Measurements from ENCODE around the gene MTUS2.

Gene MTUS2

GRCh38 chr13:29508130-29508875 is 688.2 kb downstream of the MTUS2 start:
- DNase-seq (ENCODE audit: low spot score), result peak; percentile 86

DNA sequence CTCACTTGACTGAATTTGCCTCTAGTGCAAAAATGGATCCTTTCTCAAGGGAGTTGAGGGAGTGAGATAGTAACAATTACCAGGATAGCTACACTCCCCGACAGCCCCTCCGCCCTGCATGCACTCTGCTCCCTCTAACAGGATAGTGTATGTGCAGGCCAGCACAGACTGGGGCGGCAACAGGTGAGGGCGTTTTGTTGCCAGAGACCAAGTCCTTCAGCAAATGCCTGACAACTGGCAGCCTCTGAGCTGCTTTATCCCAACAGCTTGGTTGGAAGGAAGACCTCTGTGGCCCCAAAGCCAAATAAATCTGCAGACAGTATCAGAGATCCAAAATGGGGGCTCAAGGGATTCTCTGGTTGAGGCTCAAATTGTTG is 688.7 kb downstream of the MTUS2 start:
- DNase-seq (ENCODE audit: low spot score), result no peak

- peak; percentile 35 for DNase-seq (ENCODE audit: low spot score)
These were observed 690.0 kb downstream of the MTUS2 start for GRCh38 chr13:29509999-29510589.

- no peak for DNase-seq (ENCODE audit: low spot score)
These were observed 690.5 kb downstream of the MTUS2 start for GRCh38 chr13:29510651-29511084.

- no peak for DNase-seq (ENCODE audit: low spot score)
These were observed 691.1 kb downstream of the MTUS2 start for GRCh38 chr13:29511106-29511796.

- no peak for DNase-seq (ENCODE audit: low spot score)
These were observed 691.8 kb downstream of the MTUS2 start for GRCh38 chr13:29511980-29512379.

GRCh38 chr13:29513002-29513980 is 693.2 kb downstream of the MTUS2 start:
- no peak for DNase-seq (ENCODE audit: low spot score)

GRCh38 chr13:29513981-29514719 is 694.0 kb downstream of the MTUS2 start:
- no peak for DNase-seq (ENCODE audit: low spot score)

DNA sequence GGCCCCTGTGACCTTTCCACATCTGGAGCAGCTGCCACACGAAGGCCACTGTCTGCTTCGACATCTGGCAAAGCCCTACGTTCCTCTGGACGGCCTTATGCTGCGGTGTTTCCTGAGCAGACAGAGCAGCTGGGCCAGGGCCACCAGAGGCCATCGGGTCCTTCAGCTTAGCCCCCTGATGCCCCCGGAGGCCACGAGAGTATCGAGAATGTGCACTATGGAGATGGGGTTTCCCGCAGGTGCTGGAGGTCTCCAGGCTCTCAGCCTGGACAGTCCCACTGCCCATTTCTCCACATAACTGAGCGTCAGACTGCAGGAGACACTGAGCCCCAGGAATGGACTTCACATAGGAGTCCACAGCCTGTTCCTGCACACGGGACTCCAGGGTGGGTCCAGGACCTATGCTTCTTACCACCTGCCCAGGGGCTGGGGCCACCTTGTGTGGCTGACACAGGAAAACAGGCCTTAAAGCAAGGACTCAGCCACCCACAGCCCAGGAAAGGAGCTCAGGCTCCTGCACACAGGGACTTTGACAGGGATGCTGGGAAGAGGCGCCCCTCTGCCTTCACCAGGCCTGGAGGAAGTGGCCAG is 694.7 kb downstream of the MTUS2 start:
- DNase-seq (ENCODE audit: low spot score), result no peak

DNA sequence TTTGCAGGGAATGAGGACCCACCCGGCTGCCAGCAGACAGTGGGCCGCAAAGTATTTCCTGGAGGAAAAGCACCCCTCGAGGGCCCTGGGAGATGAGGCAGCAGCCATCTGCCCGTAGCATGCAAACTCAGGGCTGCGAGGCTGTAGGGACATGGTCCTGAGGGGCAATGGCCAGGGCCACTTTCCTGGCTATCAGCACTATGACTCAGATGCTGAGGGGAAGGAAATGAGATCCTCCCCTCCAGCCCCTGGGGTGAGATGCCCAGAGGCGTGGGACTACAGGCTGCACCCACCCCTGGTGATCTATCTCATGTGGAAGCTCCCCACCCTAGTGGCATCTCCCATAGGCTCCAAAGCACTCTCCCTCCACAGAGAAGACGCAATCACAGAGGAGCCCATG is 695.2 kb downstream of the MTUS2 start:
- no peak for DNase-seq (ENCODE audit: low spot score)

DNA sequence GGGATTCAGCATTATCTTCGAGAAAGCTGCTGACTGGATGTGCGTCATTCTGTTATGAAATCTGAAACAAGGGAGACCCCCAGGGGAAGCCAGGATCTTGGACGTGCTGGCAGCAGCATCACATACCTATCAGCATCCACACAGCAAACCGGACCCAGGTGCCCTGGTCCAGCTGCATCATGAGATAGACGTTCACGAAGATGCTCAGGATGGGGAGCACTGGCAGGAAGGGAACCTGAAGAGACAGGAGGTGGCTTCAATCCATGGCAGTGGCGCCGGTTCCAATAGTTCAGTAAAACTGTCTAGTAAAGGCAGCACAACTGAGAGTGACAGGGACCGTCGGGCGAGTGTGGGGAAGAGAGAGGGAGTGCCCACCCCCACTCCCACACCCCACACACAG is 695.9 kb downstream of the MTUS2 start:
- DNase-seq (ENCODE audit: low spot score), result no peak

DNA sequence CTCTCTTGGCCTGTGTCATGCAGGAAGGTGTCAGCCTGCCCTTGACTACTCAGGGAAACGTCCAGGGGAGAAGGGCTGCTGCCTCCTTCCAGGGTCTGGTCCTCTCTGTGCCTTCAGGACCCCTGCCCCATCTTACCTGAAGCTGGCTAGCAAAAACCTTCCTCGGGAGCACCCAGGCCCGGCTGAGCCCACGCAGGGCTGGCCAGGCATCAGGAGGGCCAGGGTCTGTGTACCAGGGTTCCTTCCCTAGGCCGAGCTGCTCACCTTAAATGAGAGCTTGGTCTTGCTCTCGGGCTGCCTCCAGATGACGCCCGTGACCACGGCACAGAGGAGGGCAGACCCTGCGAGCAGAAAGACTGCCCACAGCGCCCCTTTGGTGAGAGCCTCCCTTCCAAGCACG is 696.7 kb downstream of the MTUS2 start:
- DNase-seq (ENCODE audit: low spot score), result no peak

DNA sequence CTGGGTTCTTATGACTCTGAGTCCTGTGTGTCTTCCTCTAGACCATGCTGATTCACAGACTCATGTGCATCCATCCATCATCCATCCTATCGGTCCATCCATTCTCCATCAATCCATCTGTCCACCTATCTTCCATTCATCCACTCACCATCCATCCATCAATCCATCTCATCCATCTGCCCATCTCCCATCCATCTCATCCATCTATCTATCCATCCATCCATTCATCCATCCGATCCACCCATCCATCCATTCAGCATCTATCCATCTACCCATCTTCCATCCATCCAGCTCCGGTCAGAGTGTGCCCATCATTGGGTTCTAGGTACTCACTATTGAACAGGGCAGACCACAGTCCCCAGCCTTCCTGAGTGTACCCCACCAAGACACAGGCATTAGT is 699.8 kb downstream of the MTUS2 start:
- no peak for DNase-seq (ENCODE audit: low spot score)

GRCh38 chr13:29520671-29521070 is 700.5 kb downstream of the MTUS2 start:
- DNase-seq (ENCODE audit: low spot score), result no peak

DNA sequence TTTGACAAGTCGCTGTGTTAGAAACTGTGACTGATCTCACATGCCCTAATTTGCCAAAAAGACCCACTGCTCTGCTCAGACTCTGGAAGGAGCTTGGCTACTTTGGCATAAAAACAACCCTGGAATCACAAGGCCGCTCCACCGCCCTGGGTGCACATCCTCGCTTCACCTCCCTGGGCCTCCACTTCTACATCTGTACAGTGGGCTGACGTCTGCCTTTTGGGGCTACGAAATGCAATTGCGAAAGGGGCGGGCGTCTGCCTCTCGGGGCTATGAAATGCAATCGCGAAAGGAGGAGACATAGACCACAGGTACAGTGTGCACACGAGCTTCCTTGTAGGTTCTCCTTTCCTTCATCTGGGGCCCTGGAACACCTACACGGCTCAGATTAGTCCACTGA is 701.2 kb downstream of the MTUS2 start:
- DNase-seq (ENCODE audit: low spot score), result no peak

- DNase-seq (ENCODE audit: low spot score), result no peak
These were observed 702.0 kb downstream of the MTUS2 start for GRCh38 chr13:29522044-29522685.

DNA sequence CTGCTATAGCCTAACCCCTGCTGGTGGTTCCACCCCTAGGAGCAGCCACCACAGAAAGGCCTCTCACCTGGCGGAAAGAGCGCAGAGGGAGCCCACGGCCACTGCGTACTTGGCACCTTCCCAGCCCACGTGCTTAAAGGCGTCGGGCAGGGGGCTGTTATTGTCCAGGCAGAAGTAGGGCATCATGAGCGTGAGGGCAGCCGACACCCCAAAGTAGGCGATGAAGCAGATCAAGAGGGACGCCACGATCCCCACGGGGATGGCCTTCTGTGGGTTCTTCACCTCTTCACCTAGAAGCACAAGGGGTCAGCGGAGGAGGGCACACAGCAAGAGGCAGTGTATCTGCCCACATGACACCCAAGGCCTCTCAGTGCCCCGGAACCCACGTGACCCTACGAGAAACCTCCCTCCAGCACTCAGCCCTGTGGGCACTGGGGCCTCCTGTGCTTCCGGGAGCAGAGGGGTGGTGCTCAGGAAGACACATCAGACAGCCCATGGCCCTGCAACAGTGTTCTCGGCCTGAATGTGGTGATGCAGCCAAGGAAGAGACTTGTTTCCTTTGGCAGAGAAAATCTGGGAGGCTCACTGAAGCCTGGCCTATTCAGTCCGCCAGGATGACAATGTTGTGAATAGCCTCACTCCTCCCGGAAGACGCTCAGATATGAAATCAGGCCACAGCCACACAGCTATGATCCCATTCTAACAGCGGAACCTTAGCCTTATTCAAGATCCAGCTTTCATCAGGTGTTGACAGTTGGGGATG is 703.2 kb downstream of the MTUS2 start:
- DNase-seq (ENCODE audit: low spot score), result no peak

DNA sequence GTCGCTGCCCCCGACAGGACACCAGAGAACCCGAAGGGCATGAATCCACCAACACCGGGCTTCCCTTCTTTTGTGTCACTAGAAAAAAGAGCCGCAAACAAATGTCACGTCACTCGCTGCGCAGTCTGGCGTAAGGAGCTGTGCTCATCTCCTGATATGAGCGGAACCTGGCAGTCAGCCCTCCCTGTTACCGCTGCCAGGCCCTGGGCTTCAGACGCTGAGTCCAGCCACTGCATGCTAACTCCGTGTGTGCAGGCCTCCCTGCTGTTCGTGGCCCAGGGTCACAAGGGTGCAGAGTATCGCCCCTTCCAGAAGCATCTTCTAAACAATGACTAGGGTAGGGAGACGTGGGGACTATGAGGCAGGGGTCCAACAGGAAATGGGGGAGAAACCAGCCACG is 704.0 kb downstream of the MTUS2 start:
- no peak for DNase-seq (ENCODE audit: low spot score)

DNA sequence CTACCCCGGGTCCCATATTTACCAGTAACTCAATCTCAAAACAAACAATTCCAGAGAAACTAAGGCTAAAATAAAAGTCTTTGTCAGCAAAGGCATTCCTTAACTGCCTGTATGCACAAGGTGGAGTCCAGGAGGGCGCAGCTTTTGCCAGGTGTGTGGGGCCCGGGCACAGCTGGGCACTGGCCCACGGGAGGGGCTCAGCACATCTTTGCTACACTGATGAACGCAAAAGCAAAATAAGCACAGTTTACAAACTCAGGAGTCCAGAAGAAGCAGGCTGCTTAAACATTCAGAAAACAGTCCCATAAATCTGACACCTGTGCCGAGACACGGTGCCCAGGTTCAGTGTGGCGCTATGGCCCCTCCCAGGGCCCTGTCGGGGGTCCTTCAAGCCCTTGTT is 704.5 kb downstream of the MTUS2 start:
- no peak for DNase-seq (ENCODE audit: low spot score)

DNA sequence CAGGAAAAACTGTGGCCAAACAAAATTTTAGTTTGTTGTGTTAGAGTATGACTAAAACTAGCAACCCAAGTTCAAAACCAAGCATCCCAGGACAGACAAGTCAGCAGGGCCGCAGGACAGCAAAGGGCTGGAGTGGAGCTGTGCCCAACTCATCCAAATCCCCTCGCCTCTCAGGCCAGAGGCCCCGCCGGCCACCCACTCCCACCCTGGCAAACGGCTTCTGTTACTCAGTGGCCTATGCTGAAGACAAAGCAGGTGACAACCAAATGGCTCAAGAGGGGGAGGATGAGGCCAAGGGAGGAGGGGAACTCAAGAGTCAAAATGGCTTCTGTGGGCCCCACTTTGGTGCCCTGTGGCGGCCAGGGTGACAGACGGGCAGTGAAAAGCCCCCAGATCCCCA is 705.6 kb downstream of the MTUS2 start:
- no peak for DNase-seq (ENCODE audit: low spot score)
